Keratinocyte (primary cell): ENCODE results near the gene CNTNAP2. TPM values are rescaled to one million over a fixed set of nuclear protein-coding genes. Genes with fewer than 3 reads are reported as not detected.

Source experiments
- DNase-seq: peaks from one replicate; pipeline ENCODE4 v3.0.0-alpha.2; 2011; ENCODE audit warnings: low read depth, missing footprints, low spot score
- FAIRE-seq: peaks from 2 replicates; lab custom pipeline; 2011; peaks lifted over from hg19 to GRCh38; lab: Jason Lieb, UNC
- H2AFZ ChIP-seq: 2 replicates; pipeline ENCODE4 v1.6.0; 2012; ENCODE audit warnings: low read length, control low read depth, inconsistent platforms; ENCODE audit not compliant: control insufficient read depth
- H3K27ac ChIP-seq: 2 replicates; pipeline ENCODE4 v1.5.1; 2011; ENCODE audit warnings: low read length; ENCODE audit not compliant: control insufficient read depth, insufficient read depth
- H3K27me3 ChIP-seq: 3 replicates; pipeline ENCODE4 v1.6.0; 2011; ENCODE audit warnings: low read length; ENCODE audit not compliant: control insufficient read depth, insufficient read depth; ENCODE audit errors: extremely low read depth
- H3K36me3 ChIP-seq, 2 experiments: 2 replicates in 1 of 2; 3 replicates in 1 of 2; pipeline ENCODE4 v1.5.1; 2011; ENCODE audit warnings: low read length in 2 of 2, mild to moderate bottlenecking in 1 of 2; ENCODE audit not compliant: control insufficient read depth in 2 of 2, insufficient read depth in 2 of 2; ENCODE audit errors: extremely low read depth in 1 of 2
- H3K4me1 ChIP-seq: 3 replicates; pipeline ENCODE4 v1.5.1; 2011; ENCODE audit warnings: low read length; ENCODE audit not compliant: control insufficient read depth, insufficient read depth; ENCODE audit errors: extremely low read depth
- H3K4me2 ChIP-seq: 3 replicates; pipeline ENCODE4 v1.6.0; 2011; ENCODE audit warnings: low read depth, low read length; ENCODE audit not compliant: control insufficient read depth, insufficient read depth; ENCODE audit errors: extremely low read depth
- H3K4me3 ChIP-seq, 3 experiments: fragments of 200-600 bp in 1 of 3; sonication (generic) in 1 of 3; 2 replicates in 2 of 3; 3 replicates in 1 of 3; pipeline ENCODE4 v1.5.1; 2011 to 2016; ENCODE audit warnings: low read length in 3 of 3, mild to moderate bottlenecking in 3 of 3, control low read depth in 2 of 3, inconsistent platforms in 1 of 3, low read depth in 1 of 3, mixed read lengths in 1 of 3, mixed run types in 1 of 3, moderate library complexity in 1 of 3; ENCODE audit not compliant: control insufficient read depth in 2 of 3, insufficient read depth in 2 of 3; ENCODE audit errors: extremely low read depth in 1 of 3
- H3K79me2 ChIP-seq: 2 replicates; pipeline ENCODE4 v1.6.0; 2012; ENCODE audit warnings: low read length; ENCODE audit not compliant: control insufficient read depth, insufficient read depth
- H3K9ac ChIP-seq: 3 replicates; pipeline ENCODE4 v1.6.0; 2011; ENCODE audit warnings: low read length; ENCODE audit not compliant: control insufficient read depth, insufficient read depth; ENCODE audit errors: extremely low read depth
- H3K9me1 ChIP-seq: 3 replicates; pipeline ENCODE4 v1.6.0; 2011; ENCODE audit warnings: low read length; ENCODE audit not compliant: control insufficient read depth, insufficient read depth; ENCODE audit errors: extremely low read depth
- H3K9me3 ChIP-seq: 2 replicates; pipeline ENCODE4 v1.5.1; 2012; ENCODE audit warnings: low read depth, low read length; ENCODE audit not compliant: control insufficient read depth
- H4K20me1 ChIP-seq: 3 replicates; pipeline ENCODE4 v1.6.0; 2011; ENCODE audit warnings: low read length; ENCODE audit not compliant: control insufficient read depth, insufficient read depth; ENCODE audit errors: extremely low read depth
- EZH2 ChIP-seq: IDR thresholded peaks from one replicate; pipeline ENCODE4 v1.6.1; 2012; ENCODE audit warnings: inconsistent platforms, mild to moderate bottlenecking, low read length, moderate library complexity
- dilution Hi-C: fragments of 300-500 bp; cut with MboI; formaldehyde crosslinking; loops from one replicate; pipeline ENCODE4 v1.7.0; 2020; ENCODE audit warnings: low sequenced_read_pairs; ENCODE audit not compliant: extremely low pct_ligation_motif_present
- polyA plus RNA-seq, 5 experiments: library from polyadenylated mRNA; depleted of rRNA in 3 of 5; stranded (reverse) in 3 of 5; stranded (forward) in 1 of 5; unstranded in 1 of 5; fragments of >200 nt; gene quantifications; 1 replicate in 1 of 5; 2 replicates in 3 of 5; 3 replicates in 1 of 5; pipeline versions ENCODE4 v1.2.1 to v1.2.3, GENCODE V29; 2011 to 2012; ENCODE audit warnings: missing spikeins in 2 of 5, low read depth in 1 of 5, low replicate concordance in 1 of 5
- TF ChIP-seq, protein P1 (sequence below), 3 experiments: IDR thresholded peaks in 1 of 3; conservative IDR thresholded peaks in 1 of 3; optimal IDR thresholded peaks in 1 of 3; 2 replicates in 2 of 3; 3 replicates in 1 of 3; pipeline versions ENCODE3 to v1.5.1; 2011; ENCODE audit warnings: low read length in 3 of 3, mild to moderate bottlenecking in 3 of 3, moderate library complexity in 2 of 3, control low read depth in 1 of 3, inconsistent platforms in 1 of 3; ENCODE audit not compliant: insufficient read depth in 2 of 3; ENCODE audit errors: extremely low read depth in 1 of 3

The CNTNAP2 gene
- polyA plus RNA-seq, 1 donor (not counting 4 experiments of a cell fraction or from before 2014, with no cell fraction given): 1.4 TPM

- Histone ChIP-seq H3K4me2 (no peak overlapping the region), H3K4me1 (no peaks in the 10 kb centered on the region), H3K79me2 (no peaks in the 10 kb centered on the region), H3K9me3 (no peaks in the 10 kb centered on the region), H2AFZ (no peak overlapping the region), H3K27me3 (no peaks in the 10 kb centered on the region), H3K9me1 (no peaks in the 10 kb centered on the region), H4K20me1 (no peaks in the 10 kb centered on the region), H3K27ac (no peak overlapping the region), H3K4me3 (no peak overlapping the region), H3K9ac (no peak overlapping the region), H3K36me3 (no peaks in the 10 kb centered on the region)
- dilution Hi-C loops: no loop called here
- TF ChIP-seq, protein P1, sequence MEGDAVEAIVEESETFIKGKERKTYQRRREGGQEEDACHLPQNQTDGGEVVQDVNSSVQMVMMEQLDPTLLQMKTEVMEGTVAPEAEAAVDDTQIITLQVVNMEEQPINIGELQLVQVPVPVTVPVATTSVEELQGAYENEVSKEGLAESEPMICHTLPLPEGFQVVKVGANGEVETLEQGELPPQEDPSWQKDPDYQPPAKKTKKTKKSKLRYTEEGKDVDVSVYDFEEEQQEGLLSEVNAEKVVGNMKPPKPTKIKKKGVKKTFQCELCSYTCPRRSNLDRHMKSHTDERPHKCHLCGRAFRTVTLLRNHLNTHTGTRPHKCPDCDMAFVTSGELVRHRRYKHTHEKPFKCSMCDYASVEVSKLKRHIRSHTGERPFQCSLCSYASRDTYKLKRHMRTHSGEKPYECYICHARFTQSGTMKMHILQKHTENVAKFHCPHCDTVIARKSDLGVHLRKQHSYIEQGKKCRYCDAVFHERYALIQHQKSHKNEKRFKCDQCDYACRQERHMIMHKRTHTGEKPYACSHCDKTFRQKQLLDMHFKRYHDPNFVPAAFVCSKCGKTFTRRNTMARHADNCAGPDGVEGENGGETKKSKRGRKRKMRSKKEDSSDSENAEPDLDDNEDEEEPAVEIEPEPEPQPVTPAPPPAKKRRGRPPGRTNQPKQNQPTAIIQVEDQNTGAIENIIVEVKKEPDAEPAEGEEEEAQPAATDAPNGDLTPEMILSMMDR (optimal IDR thresholded peaks at IDR 0.05 in 1 of 3, IDR thresholded peaks at IDR 0.05 in 1 of 3, conservative IDR thresholded peaks at IDR 0.05 in 1 of 3; ENCODE audit: extremely low read depth in 1 of 3, insufficient read depth in 2 of 3, low read length in 3 of 3): no peak
- no peak for TF ChIP-seq EZH2
- no peak for DNase-seq
- no peak for FAIRE-seq
Observed at GRCh38 chr7:148180075-148180474, 2063.5 kb downstream of the CNTNAP2 start.

DNA sequence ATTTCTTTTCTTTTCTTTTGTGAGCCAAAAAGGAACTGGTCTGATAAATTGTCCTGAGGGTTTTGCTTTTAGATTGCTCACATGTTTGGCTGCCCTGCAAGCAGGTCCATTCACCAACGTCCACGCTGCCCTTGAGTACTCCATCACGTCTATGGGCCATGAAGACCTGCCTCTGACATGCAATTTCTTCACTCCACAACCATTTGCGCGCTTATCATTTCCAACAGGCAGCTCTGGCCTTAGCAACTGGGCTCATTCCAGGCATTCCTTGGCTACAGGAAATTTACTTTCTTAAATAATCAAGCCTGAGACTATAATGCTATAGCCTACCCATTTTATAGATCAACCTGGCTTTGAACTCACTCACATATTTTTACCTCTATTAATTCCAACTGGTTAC lies 2065.7 kb downstream of the CNTNAP2 start:
- FAIRE-seq: no peak

More for the DNA sequence above, 2065.7 kb downstream of the CNTNAP2 start:
- TF ChIP-seq EZH2: no peak
- TF ChIP-seq, protein P1 (optimal IDR thresholded peaks at IDR 0.05 in 1 of 3, IDR thresholded peaks at IDR 0.05 in 1 of 3, conservative IDR thresholded peaks at IDR 0.05 in 1 of 3; ENCODE audit: extremely low read depth in 1 of 3, insufficient read depth in 2 of 3, low read length in 3 of 3): no peak
- H3K9ac ChIP-seq: no peak overlapping the region
- H3K27me3 ChIP-seq: no peaks in the 10 kb centered on the region
- H3K4me1 ChIP-seq: no peaks in the 10 kb centered on the region
- dilution Hi-C loops: no loop called here
- H3K9me3 ChIP-seq: no peaks in the 10 kb centered on the region
- no peak overlapping the region for H3K27ac ChIP-seq
- H3K36me3 ChIP-seq: no peaks in the 10 kb centered on the region
- no peaks in the 10 kb centered on the region for H3K9me1 ChIP-seq
- no peak for DNase-seq
- H3K4me2 ChIP-seq: no peak overlapping the region
- no peaks in the 10 kb centered on the region for H3K79me2 ChIP-seq
- H2AFZ ChIP-seq: no peak overlapping the region
- no peak overlapping the region for H3K4me3 ChIP-seq
- H4K20me1 ChIP-seq: no peaks in the 10 kb centered on the region
